Muscle of leg (tissue), 11 donors: Measurements from ENCODE around the gene C2CD4C. TPM values are rescaled to one million over a fixed set of nuclear protein-coding genes. Genes with fewer than 3 reads are reported as not detected.
A peak's percentile ranks its signal among the peaks of the same experiment; 100 is the strongest.

Experiments used
- DNase-seq: peaks from one replicate; pipeline ENCODE4 v3.0.0; 2013
- H3K27ac ChIP-seq: one replicate; pipeline ENCODE4 v1.5.1; 2013; ENCODE audit warnings: mild to moderate bottlenecking, low read length, control low read depth
- H3K27me3 ChIP-seq: one replicate; pipeline ENCODE4 v1.6.1; 2013; ENCODE audit warnings: low read length; ENCODE audit not compliant: control insufficient read depth, insufficient read depth
- H3K36me3 ChIP-seq: one replicate; pipeline ENCODE4 v1.6.1; 2013; ENCODE audit warnings: low read length; ENCODE audit not compliant: control insufficient read depth, insufficient read depth
- H3K4me1 ChIP-seq: one replicate; pipeline ENCODE4 v1.6.1; 2013; ENCODE audit warnings: low read length; ENCODE audit not compliant: control insufficient read depth, insufficient read depth
- H3K4me3 ChIP-seq: one replicate; pipeline ENCODE4 v1.5.1; 2013; ENCODE audit warnings: low read length, control low read depth
- H3K9me3 ChIP-seq: replicated peaks from 2 replicates; pipeline ENCODE4 v1.6.1; 2013; ENCODE audit warnings: low read depth, low read length; ENCODE audit not compliant: control insufficient read depth
- WGBS: methylation state at CpG from one replicate; pipeline ENCODE4 v1.1.5; 2013; ENCODE audit warnings: missing lambda C conversion rate; ENCODE audit not compliant: insufficient coverage; 5-methylcytosine and 5-hydroxymethylcytosine counted together
- polyA plus RNA-seq, 8 donors: library from polyadenylated mRNA; unstranded; fragments of 120-200 nt; gene quantifications; one replicate each; pipeline versions ENCODE4 v1.2.1 to v1.2.3, GENCODE V29; 2013; ENCODE audit warnings: inconsistent platforms in 1 of 8, low replicate concordance in 1 of 8; ENCODE audit not compliant: insufficient read length in 8 of 8, insufficient read depth in 1 of 8
- total RNA-seq: library from RNA; stranded (reverse); fragments of 120-200 nt; gene quantifications from one replicate; pipeline ENCODE4 v1.2.4, GENCODE V29; 2013

C2CD4C gene
- total and polyA plus RNA-seq, 9 donors, result 1.2 to 1.9 (median 1.3) TPM

- no peak for DNase-seq
- no peaks in the 10 kb centered on the region for H3K9me3 ChIP-seq
- no peak overlapping the region for H3K27ac ChIP-seq
- 58% methylated on average over 19 of the region's 27 CpGs for WGBS
- H3K4me1 ChIP-seq, result peaks cover 39% of the 10 kb centered on the region
- H3K4me3 ChIP-seq, result no peak overlapping the region
- peaks cover 15% of the 10 kb centered on the region for H3K36me3 ChIP-seq
- H3K27me3 ChIP-seq, result no peaks in the 10 kb centered on the region
Observed at GRCh38 chr19:439167-439900, 30.4 kb upstream of the C2CD4C start.

- Histone ChIP-seq H3K27me3 (no peaks in the 10 kb centered on the region), H3K36me3 (peaks cover 18% of the 10 kb centered on the region), H3K4me1 (peaks cover 39% of the 10 kb centered on the region), H3K9me3 (no peaks in the 10 kb centered on the region), H3K27ac (no peak overlapping the region), H3K4me3 (no peak overlapping the region)
- 66% methylated on average over 20 of the region's 29 CpGs for WGBS
- DNase-seq, result no peak
Observed at GRCh38 chr19:438416-438958, 29.5 kb upstream of the C2CD4C start.

- H3K4me1 ChIP-seq, result peaks cover 39% of the 10 kb centered on the region
- no peaks in the 10 kb centered on the region for H3K27me3 ChIP-seq
- H3K27ac ChIP-seq, result no peak overlapping the region
- H3K36me3 ChIP-seq, result peaks cover 18% of the 10 kb centered on the region
- DNase-seq, result no peak
- no peaks in the 10 kb centered on the region for H3K9me3 ChIP-seq
- no peak overlapping the region for H3K4me3 ChIP-seq
- 82% methylated on average over 22 of the region's 22 CpGs for WGBS
Observed at GRCh38 chr19:437041-437440, 28.1 kb upstream of the C2CD4C start.

GRCh38 chr19:436413-436950, 27.5 kb upstream of the C2CD4C start:
- no peak overlapping the region for H3K4me3 ChIP-seq
- peaks cover 18% of the 10 kb centered on the region for H3K36me3 ChIP-seq
- 84% methylated on average over 24 of the region's 29 CpGs for WGBS
- H3K27ac ChIP-seq, result no peak overlapping the region
- H3K27me3 ChIP-seq, result no peaks in the 10 kb centered on the region
- H3K9me3 ChIP-seq, result no peaks in the 10 kb centered on the region
- H3K4me1 ChIP-seq, result peaks cover 33% of the 10 kb centered on the region
- no peak for DNase-seq

- DNase-seq, result no peak
- 59% methylated on average over 21 of the region's 33 CpGs for WGBS
- no peak overlapping the region for H3K4me3 ChIP-seq
- H3K27me3 ChIP-seq, result no peaks in the 10 kb centered on the region
- H3K4me1 ChIP-seq, result peaks cover 27% of the 10 kb centered on the region
- H3K36me3 ChIP-seq, result peaks cover 20% of the 10 kb centered on the region
- H3K9me3 ChIP-seq, result no peaks in the 10 kb centered on the region
- H3K27ac ChIP-seq, result peak overlapping the region; percentile 31
Observed at GRCh38 chr19:435707-436412, 26.9 kb upstream of the C2CD4C start.

GRCh38 chr19:435056-435706, 26.2 kb upstream of the C2CD4C start:
- Histone ChIP-seq H3K27ac (no peak overlapping the region), H3K27me3 (no peaks in the 10 kb centered on the region), H3K4me3 (no peak overlapping the region), H3K36me3 (peaks cover 26% of the 10 kb centered on the region), H3K9me3 (no peaks in the 10 kb centered on the region), H3K4me1 (peaks cover 22% of the 10 kb centered on the region)
- WGBS, result 71% methylated on average over 20 of the region's 26 CpGs
- peak; percentile 47 for DNase-seq

- 87% methylated on average over 18 of the region's 22 CpGs for WGBS
- Histone ChIP-seq H3K4me1 (peaks cover 20% of the 10 kb centered on the region), H3K27me3 (no peaks in the 10 kb centered on the region), H3K4me3 (no peak overlapping the region), H3K9me3 (no peaks in the 10 kb centered on the region), H3K27ac (no peak overlapping the region), H3K36me3 (peaks cover 32% of the 10 kb centered on the region)
- no peak for DNase-seq
Observed at GRCh38 chr19:434152-434960, 25.4 kb upstream of the C2CD4C start.

GRCh38 chr19:430701-431100, 21.8 kb upstream of the C2CD4C start:
- H3K9me3 ChIP-seq, result no peaks in the 10 kb centered on the region
- H3K27me3 ChIP-seq, result no peaks in the 10 kb centered on the region
- H3K4me1 ChIP-seq, result peaks cover 18% of the 10 kb centered on the region
- peaks cover 36% of the 10 kb centered on the region for H3K36me3 ChIP-seq
- no peak overlapping the region for H3K4me3 ChIP-seq
- WGBS, result 95% methylated on average over 5 of the region's 10 CpGs
- no peak overlapping the region for H3K27ac ChIP-seq
- no peak for DNase-seq

- no peaks in the 10 kb centered on the region for H3K9me3 ChIP-seq
- H3K27ac ChIP-seq, result no peak overlapping the region
- no peak for DNase-seq
- H3K4me1 ChIP-seq, result peaks cover 12% of the 10 kb centered on the region
- no peaks in the 10 kb centered on the region for H3K27me3 ChIP-seq
- H3K4me3 ChIP-seq, result no peak overlapping the region
- 87% methylated on average over 11 of the region's 15 CpGs for WGBS
- H3K36me3 ChIP-seq, result peaks cover 31% of the 10 kb centered on the region
Observed at GRCh38 chr19:428149-428548, 19.2 kb upstream of the C2CD4C start.
